ENCODE results near the gene BCKDK.
"Not testable (repeated sequence)": the region's sequence is repeated elsewhere in the genome, so short reads cannot be mapped to it uniquely, and the experiment has no call there.

The BCKDK gene

GRCh38 chr16:31142109-31143010, 34.2 kb downstream of the BCKDK start:
- Histone ChIP-seq H3K27ac (ENCODE audit: insufficient read depth, low read length, poor library complexity, severe bottlenecking) (peak overlapping the region; percentile 62), H3K27me3 (replicated peaks; ENCODE audit: control insufficient read depth, insufficient read depth, low read length, poor library complexity, severe bottlenecking) (no peaks in the 10 kb centered on the region)
- DNase-seq = peak; percentile 93 to 96 (median 94)

GRCh38 chr16:31143011-31143693, 35.0 kb downstream of the BCKDK start:
- no peaks in the 10 kb centered on the region for H3K36me3 ChIP-seq (ENCODE audit: control insufficient read depth, insufficient read depth, low read length)
- H3K27me3 ChIP-seq (replicated peaks; ENCODE audit: control insufficient read depth, insufficient read depth, low read length, poor library complexity, severe bottlenecking) = no peaks in the 10 kb centered on the region
- H3K4me3 ChIP-seq (ENCODE audit: insufficient read depth, low read depth, low read length, poor library complexity, severe bottlenecking) = peak overlapping the region; percentile 20
- no peaks in the 10 kb centered on the region for H3K9me3 ChIP-seq (ENCODE audit: control insufficient read depth, low read length)
- peak overlapping the region; percentile 62 for H3K27ac ChIP-seq (ENCODE audit: insufficient read depth, low read length, poor library complexity, severe bottlenecking)
- no peak for DNase-seq
- H3K4me1 ChIP-seq (ENCODE audit: control insufficient read depth, insufficient read depth, low read length, poor library complexity, severe bottlenecking) = no peaks in the 10 kb centered on the region

More at GRCh38 chr16:31142109-31143010, 34.2 kb downstream of the BCKDK start:
- H3K9me3 ChIP-seq (ENCODE audit: control insufficient read depth, low read length) = no peaks in the 10 kb centered on the region
- H3K4me1 ChIP-seq (ENCODE audit: control insufficient read depth, insufficient read depth, low read length, poor library complexity, severe bottlenecking) = no peaks in the 10 kb centered on the region
- H3K4me3 ChIP-seq (ENCODE audit: insufficient read depth, low read depth, low read length, poor library complexity, severe bottlenecking) = peak overlapping the region; percentile 20
- no peaks in the 10 kb centered on the region for H3K36me3 ChIP-seq (ENCODE audit: control insufficient read depth, insufficient read depth, low read length)

- no peak overlapping the region for H3K4me3 ChIP-seq (ENCODE audit: insufficient read depth, low read depth, low read length, poor library complexity, severe bottlenecking)
Observed at GRCh38 chr16:31143694-31144148, 35.5 kb downstream of the BCKDK start.

GRCh38 chr16:31144418-31144817, 36.2 kb downstream of the BCKDK start:
- DNase-seq; H3K36me3 ChIP-seq (ENCODE audit: control insufficient read depth, insufficient read depth, low read length); H3K4me3 ChIP-seq (ENCODE audit: insufficient read depth, low read depth, low read length, poor library complexity, severe bottlenecking); H3K9me3 ChIP-seq (ENCODE audit: control insufficient read depth, low read length); H3K4me1 ChIP-seq (ENCODE audit: control insufficient read depth, insufficient read depth, low read length, poor library complexity, severe bottlenecking); H3K27me3 ChIP-seq (replicated peaks; ENCODE audit: control insufficient read depth, insufficient read depth, low read length, poor library complexity, severe bottlenecking); H3K27ac ChIP-seq (ENCODE audit: insufficient read depth, low read length, poor library complexity, severe bottlenecking): not testable (repeated sequence)

More at GRCh38 chr16:31143694-31144148, 35.5 kb downstream of the BCKDK start:
- Histone ChIP-seq H3K27ac (ENCODE audit: insufficient read depth, low read length, poor library complexity, severe bottlenecking) (no peak overlapping the region), H3K9me3 (ENCODE audit: control insufficient read depth, low read length) (no peaks in the 10 kb centered on the region), H3K27me3 (replicated peaks; ENCODE audit: control insufficient read depth, insufficient read depth, low read length, poor library complexity, severe bottlenecking) (no peaks in the 10 kb centered on the region), H3K4me1 (ENCODE audit: control insufficient read depth, insufficient read depth, low read length, poor library complexity, severe bottlenecking) (no peaks in the 10 kb centered on the region), H3K36me3 (ENCODE audit: control insufficient read depth, insufficient read depth, low read length) (no peaks in the 10 kb centered on the region)
- no peak for DNase-seq

- Histone ChIP-seq H3K27ac (ENCODE audit: insufficient read depth, low read length, poor library complexity, severe bottlenecking) (no peak overlapping the region), H3K27me3 (replicated peaks; ENCODE audit: control insufficient read depth, insufficient read depth, low read length, poor library complexity, severe bottlenecking) (no peaks in the 10 kb centered on the region), H3K4me1 (ENCODE audit: control insufficient read depth, insufficient read depth, low read length, poor library complexity, severe bottlenecking) (no peaks in the 10 kb centered on the region), H3K36me3 (ENCODE audit: control insufficient read depth, insufficient read depth, low read length) (no peaks in the 10 kb centered on the region), H3K4me3 (ENCODE audit: insufficient read depth, low read depth, low read length, poor library complexity, severe bottlenecking) (no peak overlapping the region), H3K9me3 (ENCODE audit: control insufficient read depth, low read length) (no peaks in the 10 kb centered on the region)
- no peak for DNase-seq
Observed at GRCh38 chr16:31145398-31145990, 37.3 kb downstream of the BCKDK start.

GRCh38 chr16:31147574-31147973, 39.4 kb downstream of the BCKDK start:
- H3K4me3 ChIP-seq (ENCODE audit: insufficient read depth, low read depth, low read length, poor library complexity, severe bottlenecking) = no peak overlapping the region
- no peaks in the 10 kb centered on the region for H3K4me1 ChIP-seq (ENCODE audit: control insufficient read depth, insufficient read depth, low read length, poor library complexity, severe bottlenecking)
- no peaks in the 10 kb centered on the region for H3K27me3 ChIP-seq (replicated peaks; ENCODE audit: control insufficient read depth, insufficient read depth, low read length, poor library complexity, severe bottlenecking)
- H3K36me3 ChIP-seq (ENCODE audit: control insufficient read depth, insufficient read depth, low read length) = no peaks in the 10 kb centered on the region
- no peaks in the 10 kb centered on the region for H3K9me3 ChIP-seq (ENCODE audit: control insufficient read depth, low read length)
- DNase-seq = no peak
- H3K27ac ChIP-seq (ENCODE audit: insufficient read depth, low read length, poor library complexity, severe bottlenecking) = no peak overlapping the region

- Histone ChIP-seq H3K36me3 (ENCODE audit: control insufficient read depth, insufficient read depth, low read length) (no peaks in the 10 kb centered on the region), H3K9me3 (ENCODE audit: control insufficient read depth, low read length) (no peaks in the 10 kb centered on the region), H3K27ac (ENCODE audit: insufficient read depth, low read length, poor library complexity, severe bottlenecking) (no peak overlapping the region), H3K4me1 (ENCODE audit: control insufficient read depth, insufficient read depth, low read length, poor library complexity, severe bottlenecking) (no peaks in the 10 kb centered on the region), H3K27me3 (replicated peaks; ENCODE audit: control insufficient read depth, insufficient read depth, low read length, poor library complexity, severe bottlenecking) (no peaks in the 10 kb centered on the region), H3K4me3 (ENCODE audit: insufficient read depth, low read depth, low read length, poor library complexity, severe bottlenecking) (no peak overlapping the region)
- no peak for DNase-seq
Observed at GRCh38 chr16:31148281-31148728, 40.1 kb downstream of the BCKDK start.

GRCh38 chr16:31148896-31149295, 40.7 kb downstream of the BCKDK start:
- no peak overlapping the region for H3K27ac ChIP-seq (ENCODE audit: insufficient read depth, low read length, poor library complexity, severe bottlenecking)
- H3K9me3 ChIP-seq (ENCODE audit: control insufficient read depth, low read length) = no peaks in the 10 kb centered on the region
- no peak for DNase-seq
- H3K4me3 ChIP-seq (ENCODE audit: insufficient read depth, low read depth, low read length, poor library complexity, severe bottlenecking) = no peak overlapping the region
- H3K4me1 ChIP-seq (ENCODE audit: control insufficient read depth, insufficient read depth, low read length, poor library complexity, severe bottlenecking) = no peaks in the 10 kb centered on the region
- no peaks in the 10 kb centered on the region for H3K27me3 ChIP-seq (replicated peaks; ENCODE audit: control insufficient read depth, insufficient read depth, low read length, poor library complexity, severe bottlenecking)
- no peaks in the 10 kb centered on the region for H3K36me3 ChIP-seq (ENCODE audit: control insufficient read depth, insufficient read depth, low read length)

- Histone ChIP-seq H3K9me3 (ENCODE audit: control insufficient read depth, low read length) (no peaks in the 10 kb centered on the region), H3K4me3 (ENCODE audit: insufficient read depth, low read depth, low read length, poor library complexity, severe bottlenecking) (no peak overlapping the region), H3K27ac (ENCODE audit: insufficient read depth, low read length, poor library complexity, severe bottlenecking) (no peak overlapping the region), H3K36me3 (ENCODE audit: control insufficient read depth, insufficient read depth, low read length) (no peaks in the 10 kb centered on the region), H3K4me1 (ENCODE audit: control insufficient read depth, insufficient read depth, low read length, poor library complexity, severe bottlenecking) (no peaks in the 10 kb centered on the region), H3K27me3 (replicated peaks; ENCODE audit: control insufficient read depth, insufficient read depth, low read length, poor library complexity, severe bottlenecking) (no peaks in the 10 kb centered on the region)
- no peak for DNase-seq
Observed at GRCh38 chr16:31149332-31149731, 41.1 kb downstream of the BCKDK start.

All from effector memory CD4-positive, alpha-beta T cell (primary cell).